T-cell (primary cell): ENCODE measurements around the gene GID8. TPM values are rescaled to one million over a fixed set of nuclear protein-coding genes. Genes with fewer than 3 reads are reported as not detected.

Experiments
- ATAC-seq, 4 experiments: fragments of 200-7000 bp in 3 of 4; fragments of 150-1000 bp in 1 of 4; cut with Tn5 transposase; replicated peaks in 1 of 4; 1 replicate in 3 of 4; 2 replicates in 1 of 4; pipeline ENCODE4 v1.10.0; 2021; ENCODE audit warnings: moderate library complexity in 3 of 4, mild to moderate bottlenecking in 2 of 4, moderate number of reproducible peaks in 1 of 4
- CTCF ChIA-PET, 2 donors: fragments of 300-600 bp; sonication (Branson Sonifier 250); formaldehyde crosslinking; loops; one replicate each; lab custom pipeline; 2022; ENCODE audit warnings: antibody characterized with exemption in 2 of 2; lab: Charles Lee
- POLR2A ChIA-PET, 2 donors: fragments of 300-600 bp; sonication (Branson Sonifier 250); formaldehyde crosslinking; loops; one replicate each; lab custom pipeline; 2022; ENCODE audit warnings: antibody characterized with exemption in 2 of 2; lab: Charles Lee
- DNase-seq, 35 experiments: peaks; one replicate each; pipeline versions ENCODE4 v3.0.0 to v3.0.0-alpha.2; 2013 to 2023
- H3K27ac ChIP-seq: one replicate; pipeline ENCODE4 v1.5.1; 2013; ENCODE audit warnings: low read length
- H3K27me3 ChIP-seq, 2 experiments: replicated peaks in 1 of 2; 1 replicate in 1 of 2; 2 replicates in 1 of 2; pipeline versions ENCODE4 v1.6.1 to v1.7.0; 2013; ENCODE audit warnings: low read length in 1 of 2, mixed read lengths in 1 of 2; ENCODE audit not compliant: control insufficient read depth in 2 of 2, insufficient read depth in 2 of 2; ENCODE audit errors: extremely low read depth in 1 of 2
- H3K36me3 ChIP-seq, 2 donors: 1 replicate in 1 of 2; 2 replicates in 1 of 2; pipeline versions ENCODE4 v1.6.1 to v1.7.0; 2013; ENCODE audit warnings: low read length in 1 of 2; ENCODE audit not compliant: control insufficient read depth in 2 of 2, insufficient read depth in 1 of 2; ENCODE audit errors: extremely low read depth in 1 of 2
- H3K4me1 ChIP-seq, 2 experiments: 1 replicate in 1 of 2; 2 replicates in 1 of 2; pipeline versions ENCODE4 v1.6.1 to v1.7.0; 2013; ENCODE audit warnings: low read length in 2 of 2, mixed read lengths in 1 of 2; ENCODE audit not compliant: insufficient read depth in 2 of 2, control insufficient read depth in 1 of 2; ENCODE audit errors: extremely low read depth in 1 of 2
- H3K4me3 ChIP-seq, 2 donors: 1 replicate in 1 of 2; 2 replicates in 1 of 2; pipeline versions ENCODE4 v1.5.1 to v1.7.0; 2013; ENCODE audit warnings: mild to moderate bottlenecking in 2 of 2, low read length in 1 of 2, moderate library complexity in 1 of 2; ENCODE audit not compliant: control insufficient read depth in 1 of 2; ENCODE audit errors: extremely low read depth in 1 of 2
- H3K9me3 ChIP-seq: 2 replicates; pipeline ENCODE4 v1.7.0; 2013
- H3K27ac Mint-ChIP-seq, 2 donors: one replicate each; pipeline ENCODE4 v1.8.0; 2020 to 2021; ENCODE audit warnings: mild to moderate bottlenecking in 2 of 2, mixed read lengths in 2 of 2
- H3K27me3 Mint-ChIP-seq, 2 donors: one replicate each; pipeline ENCODE4 v1.8.0; 2021 to 2022; ENCODE audit warnings: mixed read lengths in 2 of 2
- H3K36me3 Mint-ChIP-seq: one replicate; pipeline ENCODE4 v1.8.0; 2021; ENCODE audit warnings: mixed read lengths
- H3K4me1 Mint-ChIP-seq, 3 donors: one replicate each; pipeline ENCODE4 v1.8.0; 2020 to 2022; ENCODE audit warnings: mixed read lengths in 3 of 3, mild to moderate bottlenecking in 1 of 3
- H3K4me3 Mint-ChIP-seq, 3 donors: one replicate each; pipeline ENCODE4 v1.8.0; 2020 to 2022; ENCODE audit warnings: mild to moderate bottlenecking in 3 of 3, mixed read lengths in 3 of 3, moderate library complexity in 3 of 3
- H3K9me3 Mint-ChIP-seq, 3 donors: one replicate each; pipeline ENCODE4 v1.8.0; 2020 to 2022; ENCODE audit warnings: mixed read lengths in 3 of 3
- WGBS: methylation state at CpG from one replicate; pipeline ENCODE4 v1.1.5; 2013; ENCODE audit warnings: missing lambda C conversion rate; ENCODE audit not compliant: insufficient coverage; 5-methylcytosine and 5-hydroxymethylcytosine counted together
- total RNA-seq, 35 experiments: library from RNA in 6 of 35; stranded (reverse) in 6 of 35; fragments of 120-200 nt in 1 of 35; gene quantifications; one replicate each; pipeline versions ENCODE4 v1.2.1 to v1.2.4 and lab custom pipeline; 2013 to 2026

The GID8 gene
- total RNA-seq, 5 donors from 2014 or later (not counting 1 experiment from before 2014, with no cell fraction given) = 33.1 to 43.4 (median 41.2) TPM

DNA sequence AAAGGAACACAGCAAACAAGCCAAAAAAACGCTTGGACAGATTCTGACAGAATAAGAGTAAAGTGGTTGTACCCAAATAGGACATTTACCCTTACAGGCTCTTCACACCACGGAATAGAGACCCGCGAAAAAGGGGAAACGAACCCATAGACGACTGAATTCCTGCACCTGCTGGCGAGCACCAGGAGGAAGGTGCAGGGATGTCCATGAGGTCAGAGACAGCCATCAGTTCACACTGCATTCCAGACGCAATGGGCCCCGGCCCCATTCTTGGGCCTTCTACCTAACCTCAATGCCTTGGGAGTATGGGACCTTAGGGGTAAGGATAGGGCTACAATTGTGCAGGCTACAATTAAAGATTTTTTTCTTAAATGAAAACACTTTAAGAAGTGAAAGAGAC lies 6.5 kb upstream of the GID8 start:
- Histone ChIP-seq H3K4me3 (no peak overlapping the region), H3K9me3 (no peaks in the 10 kb centered on the region), H3K4me1 (peaks cover 15 to 58% of the 10 kb centered on the region in 2 experiments), H3K27me3 (no peaks in the 10 kb centered on the region), H3K36me3 (peaks cover 0 to 11% of the 10 kb centered on the region in 2 donors), H3K27ac (no peak overlapping the region)
- ATAC-seq (no peak), DNase-seq (no peak)
- ChIA-PET POLR2A (no interaction called here), CTCF (no interaction called here)
- H3K4me3 Mint-ChIP-seq = no peak overlapping the region
- H3K27me3 Mint-ChIP-seq = no peaks in the 10 kb centered on the region
- H3K36me3 Mint-ChIP-seq = no peaks in the 10 kb centered on the region
- no peaks in the 10 kb centered on the region for H3K9me3 Mint-ChIP-seq
- H3K27ac Mint-ChIP-seq = peak overlapping the region; percentile 34 to 59
- WGBS = no CpG with 5 or more reads among the region's 9 CpGs
- peaks cover 37 to 49% (median 47%) of the 10 kb centered on the region in 3 donors for H3K4me1 Mint-ChIP-seq

GRCh38 chr20:62933966-62934365 lies 4.0 kb upstream of the GID8 start:
- ATAC-seq (no peak), DNase-seq (no peak)
- Mint-ChIP-seq H3K27me3 (no peaks in the 10 kb centered on the region), H3K9me3 (no peaks in the 10 kb centered on the region), H3K4me3 (no peak overlapping the region), H3K36me3 (no peaks in the 10 kb centered on the region), H3K27ac (no peak overlapping the region), H3K4me1 (peaks cover 26 to 40% (median 37%) of the 10 kb centered on the region in 3 donors)
- H3K27me3 ChIP-seq = no peaks in the 10 kb centered on the region
- CTCF ChIA-PET = interaction anchor here (0.6 to 1.3 kb wide), 3 partner anchors 13 to 26 kb away, joined by 3 to 5 read pairs (median 4); no protein-coding TSS in a partner anchor
- H3K9me3 ChIP-seq = no peaks in the 10 kb centered on the region
- H3K27ac ChIP-seq = no peak overlapping the region
- no peak overlapping the region for H3K4me3 ChIP-seq
- WGBS = 62% methylated on average over 3 of the region's 3 CpGs
- peaks cover 6 to 48% of the 10 kb centered on the region in 2 experiments for H3K4me1 ChIP-seq
- H3K36me3 ChIP-seq = peaks cover 0 to 11% of the 10 kb centered on the region in 2 donors
- POLR2A ChIA-PET = interaction anchor here in 1 of 2 donors (1.3 kb wide), 1 partner anchor 15 kb away, joined by 4 read pairs; no protein-coding TSS in a partner anchor

- Mint-ChIP-seq H3K4me3 (no peak overlapping the region), H3K27me3 (no peaks in the 10 kb centered on the region), H3K9me3 (no peaks in the 10 kb centered on the region), H3K27ac (no peak overlapping the region), H3K4me1 (peaks cover 27 to 40% (median 39%) of the 10 kb centered on the region in 3 donors), H3K36me3 (no peaks in the 10 kb centered on the region)
- H3K27me3 ChIP-seq = no peaks in the 10 kb centered on the region
- DNase-seq = no peak
- H3K27ac ChIP-seq = no peak overlapping the region
- no peaks in the 10 kb centered on the region for H3K9me3 ChIP-seq
- POLR2A ChIA-PET = interaction anchor here (0.6 to 1.5 kb wide), 3 partner anchors 9 to 16 kb away, joined by 3 to 4 read pairs (median 4); partner anchors contain the start of gene DIDO1 (in 1 of the 2)
- 97% methylated on average over 6 of the region's 12 CpGs for WGBS
- CTCF ChIA-PET = interaction anchor here (0.7 to 1.6 kb wide), 5 partner anchors 9 to 73 kb away, joined by 3 to 6 read pairs (median 4); partner anchors contain the start of genes DIDO1 (in 1 of the 2) and TCFL5 (in 1 of the 2)
- no peak for ATAC-seq
- H3K4me3 ChIP-seq = no peak overlapping the region
- peaks cover 0 to 11% of the 10 kb centered on the region in 2 donors for H3K36me3 ChIP-seq
- H3K4me1 ChIP-seq = peaks cover 7 to 47% of the 10 kb centered on the region in 2 experiments
Measured at GRCh38 chr20:62935204-62935967, 2.6 kb upstream of the GID8 start.

DNA sequence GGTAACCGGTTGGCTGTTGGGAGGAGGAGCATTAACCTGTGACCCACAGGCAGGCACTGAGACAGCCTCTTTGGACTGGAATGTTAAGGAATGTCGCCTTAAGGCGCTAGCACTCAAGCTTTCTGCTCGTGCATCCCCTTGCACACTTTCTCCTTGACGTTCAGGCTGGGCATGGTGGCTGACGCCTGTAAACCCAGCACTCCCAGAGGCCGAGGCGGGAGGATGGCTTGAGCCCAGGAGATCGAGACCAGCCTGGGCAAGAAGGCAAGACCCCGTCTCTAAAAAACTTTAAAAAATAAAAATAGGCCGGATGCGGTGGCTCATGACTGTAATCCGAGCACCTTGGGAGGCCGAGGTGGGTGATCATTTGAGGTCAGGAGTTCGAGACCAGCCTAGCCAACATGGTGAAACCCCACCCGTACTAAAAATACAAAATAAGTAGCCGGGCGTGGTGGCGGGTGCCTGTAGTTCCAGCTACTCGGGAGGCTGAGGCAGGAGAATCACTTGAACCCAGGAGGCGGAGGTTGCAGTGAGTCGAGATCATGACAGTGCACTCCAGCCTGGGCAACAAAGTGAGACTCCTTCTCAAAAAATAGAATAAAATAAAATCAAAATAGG lies 1.9 kb upstream of the GID8 start:
- H3K36me3 Mint-ChIP-seq = no peaks in the 10 kb centered on the region
- H3K4me1 Mint-ChIP-seq = peaks cover 25 to 41% (median 39%) of the 10 kb centered on the region in 3 donors

GRCh38 chr20:62937268-62938104 lies 461 bp upstream of the GID8 start:
- H3K36me3 ChIP-seq = peaks cover 0 to 31% of the 10 kb centered on the region in 2 donors
- Mint-ChIP-seq H3K4me1 (peaks cover 35 to 47% (median 43%) of the 10 kb centered on the region in 3 donors), H3K36me3 (peaks cover 12% of the 10 kb centered on the region), H3K9me3 (no peaks in the 10 kb centered on the region), H3K27ac (peak overlapping the region; percentile 91 to 93), H3K4me3 (peak overlapping the region in 1 of 3 donors; percentile 95), H3K27me3 (no peaks in the 10 kb centered on the region)
- CTCF ChIA-PET = interaction anchor here in 1 of 2 donors (1.0 to 1.5 kb wide), 4 partner anchors 9 to 40 kb away, joined by 3 to 5 read pairs (median 4); no protein-coding TSS in a partner anchor
- DNase-seq = peak; percentile 92 to 98 (median 96)
- H3K4me3 ChIP-seq = peak overlapping the region; percentile 86 to 97
- POLR2A ChIA-PET = interaction anchor here in 1 of 2 donors (0.8 to 1.5 kb wide), 2 partner anchors 10 to 17 kb away, joined by 4 to 5 read pairs; no protein-coding TSS in a partner anchor
- WGBS = under 1% methylated on average over 77 of the region's 92 CpGs
- H3K27ac ChIP-seq = peak overlapping the region; percentile 83
- peak; percentile 89 to 92 (median 92) for ATAC-seq
- H3K27me3 ChIP-seq = no peaks in the 10 kb centered on the region
- peaks cover 7 to 50% of the 10 kb centered on the region in 2 experiments for H3K4me1 ChIP-seq
- H3K9me3 ChIP-seq = no peaks in the 10 kb centered on the region

More for the DNA sequence above, 1.9 kb upstream of the GID8 start:
- Histone ChIP-seq H3K4me3 (no peak overlapping the region), H3K9me3 (no peaks in the 10 kb centered on the region), H3K4me1 (peaks cover 7 to 50% of the 10 kb centered on the region in 2 experiments), H3K27me3 (no peaks in the 10 kb centered on the region), H3K36me3 (peaks cover 0 to 17% of the 10 kb centered on the region in 2 donors), H3K27ac (no peak overlapping the region)
- Mint-ChIP-seq H3K4me3 (peak overlapping the region in 1 of 3 donors; percentile 95), H3K27ac (peak overlapping the region in 1 of 2 donors; percentile 84), H3K9me3 (no peaks in the 10 kb centered on the region), H3K27me3 (no peaks in the 10 kb centered on the region)
- ChIA-PET CTCF (interaction anchor here in 1 of 2 donors (1.2 to 1.6 kb wide), 3 partner anchors 8 to 74 kb away, joined by 3 to 4 read pairs (median 4); partner anchors contain the start of genes DIDO1 and TCFL5), POLR2A (interaction anchor here in 1 of 2 donors (1.5 kb wide), 2 partner anchors 9 to 11 kb away, joined by 4 read pairs; no protein-coding TSS in a partner anchor)
- 94% methylated on average over 13 of the region's 22 CpGs for WGBS
- DNase-seq = no peak
- no peak for ATAC-seq
